A549 treated with DMSO at 1 μM for 4 hours (cell line): ENCODE data around the gene LMOD1. TPM values are rescaled to one million over a fixed set of nuclear protein-coding genes. Genes with fewer than 3 reads are reported as not detected.

Source experiments
- total RNA-seq: library from RNA; stranded (reverse); fragments of 200-300 nt; extraction: Qiagen RNA extraction; gene quantifications from 5 replicates; pipeline ENCODE4 v1.2.3, GENCODE V29; 2022; ENCODE audit warnings: low read depth

Gene LMOD1
- not detected in 5 replicates for total RNA-seq

DNA sequence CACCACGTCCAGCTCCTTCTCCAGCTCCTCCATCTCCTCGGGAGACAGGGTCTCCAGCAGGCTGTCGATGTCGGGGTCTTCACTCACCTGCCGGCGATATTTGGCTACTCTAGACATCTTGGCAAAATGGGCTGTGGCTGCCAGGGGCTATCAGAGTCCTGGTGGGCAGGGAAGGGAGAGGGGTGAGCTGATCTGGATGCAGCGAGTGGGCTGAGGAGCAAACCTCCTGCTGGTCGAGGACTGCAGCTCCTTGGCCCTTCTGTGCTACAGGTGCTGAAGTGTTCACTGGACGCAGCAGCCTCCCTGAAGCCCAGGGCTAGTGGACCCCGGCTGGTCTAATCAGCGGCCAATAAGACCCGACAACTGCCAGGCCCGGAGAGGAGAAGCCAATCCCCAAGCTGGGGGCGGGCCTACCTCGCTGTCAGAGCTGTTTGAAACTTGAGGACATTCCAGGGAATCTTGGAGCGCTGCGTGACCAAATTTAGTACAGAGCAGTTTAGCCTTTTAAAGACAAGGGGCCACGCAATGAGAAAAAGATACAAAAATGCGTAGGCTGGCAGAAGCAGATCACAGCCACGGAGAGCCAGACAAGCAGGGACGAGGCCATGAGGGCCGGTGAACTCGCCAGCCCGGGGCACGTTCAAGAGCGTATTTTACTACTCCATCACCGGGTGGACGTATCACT lies at the start of gene LMOD1:
LMOD1 (minus strand) TSS at position 325 of the 685 bp plus-strand sequence; CDS start at position 117, 208 bp downstream.

GRCh38 chr1:201982623-201983379 lies 36.5 kb upstream of the LMOD1 start, which contains the start of gene RNPEP:
Gene RNPEP, plus strand, starts transcription at chr1:201982648. Its CDS starts 19 bp downstream, at chr1:201982667.

GRCh38 chr1:201955009-201955728 lies 8.8 kb upstream of the LMOD1 start, which contains the start of gene TIMM17A:
Gene TIMM17A, plus strand, starts transcription at chr1:201955503. Its CDS starts 24 bp downstream, at chr1:201955527.

DNA sequence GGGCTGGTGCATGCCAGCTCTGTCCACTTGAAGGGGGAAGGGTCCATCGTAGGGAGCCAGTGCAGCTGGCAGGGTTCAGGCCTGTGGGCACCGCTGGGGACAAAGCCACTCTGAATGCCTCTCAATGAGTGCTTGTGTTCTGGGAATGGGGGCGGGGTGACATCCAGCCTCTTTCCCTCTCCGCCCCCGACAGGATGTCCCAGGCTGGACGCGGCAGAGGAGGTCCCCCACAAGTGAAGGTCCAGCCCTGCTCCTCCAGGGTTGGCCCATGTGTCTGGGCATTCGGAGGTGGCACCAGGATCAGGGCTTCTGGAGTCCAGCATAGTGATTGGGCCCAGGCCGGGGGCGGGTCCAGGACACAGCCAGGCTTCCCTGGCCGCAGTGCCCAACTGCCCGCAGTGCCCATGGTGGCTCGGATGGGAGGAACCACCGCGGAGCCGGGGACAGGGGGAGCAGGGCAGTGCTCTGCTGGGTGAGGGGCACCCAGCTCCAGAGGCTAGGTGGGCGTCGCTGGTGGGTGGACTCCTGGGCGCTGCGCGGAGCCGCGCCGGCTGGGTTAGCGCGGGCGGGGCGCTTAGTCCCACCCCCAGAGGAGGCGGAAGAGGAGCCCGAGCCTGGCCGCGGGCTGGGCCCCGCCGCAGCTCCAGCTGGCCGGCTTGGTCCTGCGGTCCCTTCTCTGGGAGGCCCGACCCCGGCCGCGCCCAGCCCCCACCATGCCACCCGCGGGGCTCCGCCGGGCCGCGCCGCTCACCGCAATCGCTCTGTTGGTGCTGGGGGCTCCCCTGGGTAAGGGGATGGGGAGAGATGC lies 57.9 kb downstream of the LMOD1 start, which contains the start of gene SHISA4:
SHISA4 (plus strand) TSS at position 617 of the 808 bp plus-strand sequence; CDS start at position 714, 97 bp downstream.

Other genes with a start within 250 kb of the LMOD1 start
- 26.7 to 53.2 TPM (median 44.7 TPM) in 5 replicates for gene IPO9, start 117.4 kb downstream of the LMOD1 start, total RNA-seq
- gene SHISA4, start 57.6 kb downstream of the LMOD1 start, total RNA-seq, result 12.0 to 18.2 TPM (median 16.1 TPM) in 5 replicates
- gene TIMM17A, start 9.0 kb upstream of the LMOD1 start, total RNA-seq, result 93.5 to 125 TPM (median 99.6 TPM) in 5 replicates
- gene RNPEP, start 36.1 kb upstream of the LMOD1 start, total RNA-seq, result 85.6 to 90.8 TPM (median 89.3 TPM) in 5 replicates
- 238 to 280 TPM (median 261 TPM) in 5 replicates for gene ELF3, start 64.0 kb upstream of the LMOD1 start, total RNA-seq
- 0.13 to 0.22 TPM (median 0.15 TPM) in 5 replicates for gene GPR37L1, start 176.4 kb upstream of the LMOD1 start, total RNA-seq
- 35.5 to 42.7 TPM (median 41.5 TPM) in 5 replicates for gene ARL8A, start 198.2 kb upstream of the LMOD1 start, total RNA-seq
- gene PTPN7, start 214.1 kb upstream of the LMOD1 start, total RNA-seq, result 0.05 to 0.11 TPM in 2 of 5 replicates, not detected in the others
- gene LGR6, start 247.3 kb upstream of the LMOD1 start, total RNA-seq, result 0.40 to 0.75 TPM (median 0.61 TPM) in 5 replicates